Measurements from ENCODE around the gene BUB3.

- TF ChIP-seq, protein P1, sequence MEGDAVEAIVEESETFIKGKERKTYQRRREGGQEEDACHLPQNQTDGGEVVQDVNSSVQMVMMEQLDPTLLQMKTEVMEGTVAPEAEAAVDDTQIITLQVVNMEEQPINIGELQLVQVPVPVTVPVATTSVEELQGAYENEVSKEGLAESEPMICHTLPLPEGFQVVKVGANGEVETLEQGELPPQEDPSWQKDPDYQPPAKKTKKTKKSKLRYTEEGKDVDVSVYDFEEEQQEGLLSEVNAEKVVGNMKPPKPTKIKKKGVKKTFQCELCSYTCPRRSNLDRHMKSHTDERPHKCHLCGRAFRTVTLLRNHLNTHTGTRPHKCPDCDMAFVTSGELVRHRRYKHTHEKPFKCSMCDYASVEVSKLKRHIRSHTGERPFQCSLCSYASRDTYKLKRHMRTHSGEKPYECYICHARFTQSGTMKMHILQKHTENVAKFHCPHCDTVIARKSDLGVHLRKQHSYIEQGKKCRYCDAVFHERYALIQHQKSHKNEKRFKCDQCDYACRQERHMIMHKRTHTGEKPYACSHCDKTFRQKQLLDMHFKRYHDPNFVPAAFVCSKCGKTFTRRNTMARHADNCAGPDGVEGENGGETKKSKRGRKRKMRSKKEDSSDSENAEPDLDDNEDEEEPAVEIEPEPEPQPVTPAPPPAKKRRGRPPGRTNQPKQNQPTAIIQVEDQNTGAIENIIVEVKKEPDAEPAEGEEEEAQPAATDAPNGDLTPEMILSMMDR (IDR thresholded peaks at IDR 0.05), result no peak
- TF ChIP-seq POLR2A (IDR thresholded peaks at IDR 0.05), result no peak
These were observed 4.5 kb upstream of the BUB3 start for GRCh38 chr10:123149568-123150270.

Data from thyroid gland (tissue), 4 donors.